NCI-H510A treated with DMSO at 0.1 percent for 48 hours (cell line): ENCODE results near the gene FBXO22.
"Not testable (repeated sequence)": the region's sequence is repeated elsewhere in the genome, so short reads cannot be mapped to it uniquely, and the experiment has no call there.

Source experiments
- DNase-seq: peaks from one replicate; lab custom pipeline; 2025; lab: John Stamatoyannopoulos, UW

The FBXO22 gene

GRCh38 chr15:75920079-75920478 lies 16.4 kb downstream of the FBXO22 start:
- no peak for DNase-seq

GRCh38 chr15:75921732-75922703 lies 18.3 kb downstream of the FBXO22 start:
- DNase-seq, result no peak

GRCh38 chr15:75923756-75924155 lies 20.1 kb downstream of the FBXO22 start:
- DNase-seq, result no peak

GRCh38 chr15:75924576-75924975 lies 20.9 kb downstream of the FBXO22 start:
- DNase-seq, result no peak

GRCh38 chr15:75925440-75925839 lies 21.8 kb downstream of the FBXO22 start:
- no peak for DNase-seq

- no peak for DNase-seq
These were observed 23.3 kb downstream of the FBXO22 start for GRCh38 chr15:75926931-75927330.

GRCh38 chr15:75927601-75928000 lies 23.9 kb downstream of the FBXO22 start:
- no peak for DNase-seq

GRCh38 chr15:75928680-75929608 lies 25.3 kb downstream of the FBXO22 start:
- DNase-seq, result peak; percentile 2

GRCh38 chr15:75929799-75930565 lies 26.3 kb downstream of the FBXO22 start:
- no peak for DNase-seq

- no peak for DNase-seq
These were observed 27.2 kb downstream of the FBXO22 start for GRCh38 chr15:75930866-75931265.

GRCh38 chr15:75942464-75942863 lies 38.8 kb downstream of the FBXO22 start:
- DNase-seq, result no peak

- DNase-seq, result no peak
These were observed 39.6 kb downstream of the FBXO22 start for GRCh38 chr15:75943246-75943645.

GRCh38 chr15:75943713-75944215 lies 40.1 kb downstream of the FBXO22 start:
- no peak for DNase-seq

GRCh38 chr15:75945953-75946352 lies 42.3 kb downstream of the FBXO22 start:
- no peak for DNase-seq

GRCh38 chr15:75947092-75947491 lies 43.4 kb downstream of the FBXO22 start:
- no peak for DNase-seq

GRCh38 chr15:75948761-75949296 lies 45.2 kb downstream of the FBXO22 start:
- DNase-seq, result no peak

- no peak for DNase-seq
These were observed 48.8 kb downstream of the FBXO22 start for GRCh38 chr15:75952525-75952924.

GRCh38 chr15:75955720-75956119 lies 52.0 kb downstream of the FBXO22 start:
- no peak for DNase-seq

- DNase-seq, result no peak
These were observed 57.7 kb downstream of the FBXO22 start for GRCh38 chr15:75961331-75961730.

- no peak for DNase-seq
These were observed 62.4 kb downstream of the FBXO22 start for GRCh38 chr15:75966073-75966472.

GRCh38 chr15:75976766-75977165 lies 73.1 kb downstream of the FBXO22 start:
- not testable (repeated sequence) for DNase-seq
